ENCODE data around the gene TAC3. TPM values are rescaled to one million over a fixed set of nuclear protein-coding genes. Genes with fewer than 3 reads are reported as not detected.
A peak's percentile ranks its signal among the peaks of the same experiment; 100 is the strongest.

Gene TAC3
- total RNA-seq, 3 donors from 2014 or later = 0.81 to 2.0 (median 1.8) TPM

- TF ChIP-seq CTCF (IDR thresholded peaks at IDR 0.05) = no peak
- ATAC-seq (no peak), DNase-seq (no peak)
- H3K4me3 ChIP-seq = no peak overlapping the region
- intact Hi-C loops (cut with DNase I, micrococcal nuclease) = loop anchor here in 1 of 2 donors (5.0 kb wide), 1 partner anchor 51 kb away; no protein-coding TSS in a partner anchor
- no peaks in the 10 kb centered on the region for H3K9me3 ChIP-seq
- no peaks in the 10 kb centered on the region for H3K36me3 ChIP-seq (ENCODE audit: low read depth)
- peaks cover 4% of the 10 kb centered on the region for H3K4me1 ChIP-seq (ENCODE audit: low read depth)
Measured at GRCh38 chr12:57011438-57012424, 4.6 kb downstream of the TAC3 start.

- TF ChIP-seq CTCF (IDR thresholded peaks at IDR 0.05) = no peak
- intact Hi-C loops (cut with DNase I, micrococcal nuclease) = loop anchor here in 1 of 2 donors (5.0 kb wide), 1 partner anchor 52 kb away; no protein-coding TSS in a partner anchor
- Histone ChIP-seq H3K4me3 (no peak overlapping the region), H3K4me1 (ENCODE audit: low read depth) (peaks cover 4% of the 10 kb centered on the region), H3K36me3 (ENCODE audit: low read depth) (no peaks in the 10 kb centered on the region), H3K9me3 (no peaks in the 10 kb centered on the region)
- no peak for ATAC-seq
- no peak for DNase-seq
Measured at GRCh38 chr12:57010627-57011247, 5.6 kb downstream of the TAC3 start.

GRCh38 chr12:57009949-57010626 is 6.2 kb downstream of the TAC3 start:
- no peak overlapping the region for H3K4me3 ChIP-seq
- no peak for DNase-seq
- H3K9me3 ChIP-seq = no peaks in the 10 kb centered on the region
- no peaks in the 10 kb centered on the region for H3K36me3 ChIP-seq (ENCODE audit: low read depth)
- TF ChIP-seq CTCF (IDR thresholded peaks at IDR 0.05) = no peak
- no peak for ATAC-seq
- intact Hi-C loops (cut with DNase I, micrococcal nuclease) = loop anchor here in 1 of 2 donors (5.0 kb wide), 1 partner anchor 52 kb away; no protein-coding TSS in a partner anchor
- peaks cover 8% of the 10 kb centered on the region for H3K4me1 ChIP-seq (ENCODE audit: low read depth)

GRCh38 chr12:57008178-57008577 is 8.2 kb downstream of the TAC3 start:
- no peak overlapping the region for H3K4me3 ChIP-seq
- H3K36me3 ChIP-seq (ENCODE audit: low read depth) = no peaks in the 10 kb centered on the region
- peak; percentile 48 for ATAC-seq
- DNase-seq = peak in 1 of 3 donors; percentile 25
- H3K4me1 ChIP-seq (ENCODE audit: low read depth) = peaks cover 8% of the 10 kb centered on the region
- intact Hi-C loops (cut with DNase I, micrococcal nuclease) = no loop called here
- no peaks in the 10 kb centered on the region for H3K9me3 ChIP-seq
- TF ChIP-seq CTCF (IDR thresholded peaks at IDR 0.05) = no peak

GRCh38 chr12:57006809-57007475 is 9.4 kb downstream of the TAC3 start:
- no peak for TF ChIP-seq CTCF (IDR thresholded peaks at IDR 0.05)
- intact Hi-C loops (cut with DNase I, micrococcal nuclease) = loop anchor here in 1 of 2 donors (2.0 kb wide), 1 partner anchor 56 kb away; no protein-coding TSS in a partner anchor
- Histone ChIP-seq H3K4me3 (no peak overlapping the region), H3K36me3 (ENCODE audit: low read depth) (no peaks in the 10 kb centered on the region), H3K4me1 (ENCODE audit: low read depth) (peaks cover 8% of the 10 kb centered on the region), H3K9me3 (no peaks in the 10 kb centered on the region)
- ATAC-seq = no peak
- no peak for DNase-seq
